GM21737 (cell line): ENCODE results near the gene CLIP3.
"Not testable (repeated sequence)": the region's sequence is repeated elsewhere in the genome, so short reads cannot be mapped to it uniquely, and the experiment has no call there.

Experiments used
- ATAC-seq: cut with Tn5 transposase; IDR thresholded peaks from one replicate; pipeline ENCODE4 v1.9.1; 2021; ENCODE audit warnings: mild to moderate bottlenecking, moderate library complexity; ENCODE audit not compliant: unreplicated experiment

Gene CLIP3, protein sequence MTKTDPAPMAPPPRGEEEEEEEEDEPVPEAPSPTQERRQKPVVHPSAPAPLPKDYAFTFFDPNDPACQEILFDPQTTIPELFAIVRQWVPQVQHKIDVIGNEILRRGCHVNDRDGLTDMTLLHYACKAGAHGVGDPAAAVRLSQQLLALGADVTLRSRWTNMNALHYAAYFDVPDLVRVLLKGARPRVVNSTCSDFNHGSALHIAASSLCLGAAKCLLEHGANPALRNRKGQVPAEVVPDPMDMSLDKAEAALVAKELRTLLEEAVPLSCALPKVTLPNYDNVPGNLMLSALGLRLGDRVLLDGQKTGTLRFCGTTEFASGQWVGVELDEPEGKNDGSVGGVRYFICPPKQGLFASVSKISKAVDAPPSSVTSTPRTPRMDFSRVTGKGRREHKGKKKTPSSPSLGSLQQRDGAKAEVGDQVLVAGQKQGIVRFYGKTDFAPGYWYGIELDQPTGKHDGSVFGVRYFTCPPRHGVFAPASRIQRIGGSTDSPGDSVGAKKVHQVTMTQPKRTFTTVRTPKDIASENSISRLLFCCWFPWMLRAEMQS

DNA sequence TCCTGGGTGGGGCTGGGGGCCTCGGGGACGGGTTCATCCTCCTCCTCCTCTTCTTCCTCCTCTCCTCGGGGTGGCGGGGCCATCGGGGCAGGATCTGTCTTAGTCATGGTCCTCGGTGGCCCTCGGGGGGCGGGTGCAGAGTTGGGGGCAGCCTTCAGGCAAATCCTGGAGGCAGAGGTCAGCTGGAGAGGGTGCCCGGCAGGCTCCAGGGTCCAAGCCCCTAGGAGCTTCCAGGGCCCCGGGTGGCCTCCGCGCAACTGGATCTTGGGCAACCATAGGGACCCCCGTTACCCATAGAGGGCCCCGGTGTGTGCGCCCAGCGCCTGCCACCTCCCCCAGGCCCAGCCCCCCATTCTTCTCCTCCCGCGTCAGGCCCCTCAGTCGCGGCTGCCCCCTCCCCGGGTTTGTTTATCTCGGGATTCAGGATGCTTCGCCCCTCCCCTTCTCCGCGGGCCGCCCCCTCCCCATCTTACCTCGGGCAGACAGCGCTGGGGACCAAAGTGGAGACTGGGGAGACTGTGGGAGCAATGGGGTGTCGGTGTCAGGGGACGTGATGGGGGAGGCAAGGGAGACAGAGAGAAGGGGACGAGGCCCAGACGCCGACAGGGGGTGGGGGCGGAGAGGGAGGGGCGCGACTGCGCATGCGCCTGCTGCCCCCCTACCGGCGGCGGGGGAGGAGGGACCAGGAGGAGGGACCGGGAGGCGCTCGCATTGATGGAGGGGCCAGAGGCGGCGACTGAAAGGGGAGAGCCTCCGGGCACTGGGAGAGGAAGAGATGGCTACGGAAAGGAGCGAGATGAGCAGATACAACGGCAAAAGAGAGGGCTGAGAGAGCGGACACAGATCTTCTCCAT is at the start of gene CLIP3:
Gene CLIP3 (minus strand): TSS at position 623 of the 854 bp plus-strand sequence. CDS start 516 bp downstream, at position 107.
- ATAC-seq = no peak

DNA sequence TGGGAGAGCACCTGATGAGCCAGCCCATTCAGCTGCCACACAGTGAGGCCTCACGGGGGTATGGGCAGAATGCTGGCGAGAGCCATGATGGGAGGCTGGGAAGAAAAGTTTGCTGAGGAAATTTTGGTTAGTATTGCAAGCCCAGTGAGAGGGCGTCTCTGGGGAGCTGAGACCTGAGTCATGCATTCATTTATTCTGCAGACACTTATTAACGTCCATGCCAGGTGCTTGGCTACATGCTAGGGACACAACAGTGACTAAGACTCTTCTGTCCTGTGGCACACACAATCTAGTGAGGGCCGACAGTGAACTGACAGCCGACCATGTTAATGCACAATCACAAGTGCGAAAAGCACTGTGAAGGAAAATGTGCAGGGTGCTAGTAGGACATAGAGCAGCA is 49.2 kb upstream of the CLIP3 start:
- no peak for ATAC-seq

GRCh38 chr19:36081385-36081784 is 48.7 kb upstream of the CLIP3 start:
- no peak for ATAC-seq

DNA sequence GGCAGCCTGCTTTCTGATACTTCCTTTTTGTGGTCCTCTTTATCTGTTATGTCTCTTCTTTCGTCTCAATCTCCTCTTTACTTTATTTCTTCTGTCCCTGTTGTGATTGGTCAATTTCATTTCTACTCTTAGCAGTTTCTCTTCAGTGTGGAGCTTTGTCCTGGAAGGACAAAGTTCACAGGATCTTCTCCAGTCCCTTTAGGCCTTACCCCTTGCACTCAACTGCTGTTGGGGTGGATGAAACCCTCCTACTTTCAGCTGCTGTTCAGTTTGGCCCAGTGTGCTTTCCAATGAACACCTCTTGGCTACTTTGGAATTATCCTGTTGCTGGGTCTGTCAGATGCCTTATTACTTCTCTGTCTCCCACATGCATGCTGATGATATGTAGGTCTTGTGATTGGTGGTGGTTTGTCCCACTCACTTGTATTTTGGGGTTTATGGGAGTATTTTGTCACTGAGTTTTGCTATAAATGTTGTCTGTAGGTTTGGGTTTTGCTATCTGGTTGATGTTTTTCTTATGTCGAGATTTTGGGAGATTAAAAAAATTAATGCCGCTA is 46.8 kb upstream of the CLIP3 start:
- ATAC-seq = no peak

DNA sequence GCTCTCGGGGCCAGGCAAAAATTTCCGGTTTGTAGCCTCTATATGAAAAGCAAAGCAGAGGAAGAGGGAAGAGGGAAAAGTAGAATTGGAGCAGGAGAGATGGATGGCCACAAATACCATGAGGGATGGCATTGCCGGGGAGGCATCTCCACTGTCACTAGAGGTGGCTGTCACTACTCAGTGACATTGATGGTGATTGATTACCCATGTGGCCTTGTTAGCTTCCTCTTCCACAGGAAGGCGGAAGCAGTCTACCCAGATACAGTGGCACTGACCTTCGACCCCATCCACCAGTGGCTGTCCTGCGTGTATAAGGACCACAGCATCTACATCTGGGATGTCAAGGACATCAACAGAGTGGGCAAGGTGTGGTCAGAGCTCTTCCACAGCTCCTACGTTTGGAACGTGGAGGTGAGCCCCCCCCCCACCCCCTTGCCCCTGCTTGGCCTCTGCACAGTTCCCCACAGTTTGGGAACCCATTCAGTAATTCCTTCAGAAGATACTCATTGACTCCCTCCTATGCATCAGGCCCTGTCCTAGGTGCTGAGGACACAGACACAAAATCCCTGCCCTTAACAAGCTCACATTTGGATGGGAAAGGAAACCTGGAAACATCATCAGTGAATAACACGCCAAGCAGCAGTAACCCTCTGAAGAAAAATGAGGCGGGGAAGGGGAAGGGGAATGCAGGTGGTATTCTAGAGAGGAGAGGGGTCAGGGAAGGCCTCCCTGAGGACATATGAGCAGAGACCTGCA is 40.6 kb upstream of the CLIP3 start:
- ATAC-seq = no peak

GRCh38 chr19:36072081-36072480 is 39.4 kb upstream of the CLIP3 start:
- no peak for ATAC-seq

GRCh38 chr19:36068810-36069499 is 36.3 kb upstream of the CLIP3 start:
- not testable (repeated sequence) for ATAC-seq

DNA sequence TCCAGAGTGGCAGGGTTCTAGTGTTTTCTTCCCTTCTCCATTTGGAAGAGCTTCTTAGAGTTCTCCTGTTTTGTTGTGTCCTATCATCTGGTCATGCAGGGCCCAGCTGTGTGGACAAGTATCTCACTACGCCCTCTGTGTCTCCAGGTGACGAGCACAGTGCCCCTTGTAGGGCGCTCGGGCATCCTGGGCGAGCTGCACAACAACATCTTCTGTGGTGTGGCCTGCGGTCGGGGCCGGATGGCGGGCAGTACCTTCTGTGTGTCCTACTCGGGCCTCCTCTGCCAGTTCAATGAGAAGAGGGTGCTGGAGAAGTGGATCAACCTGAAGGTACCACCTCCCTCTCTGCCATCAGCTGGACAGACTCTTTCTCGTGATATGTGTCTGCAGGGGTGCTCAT is 35.0 kb upstream of the CLIP3 start:
- ATAC-seq = no peak

DNA sequence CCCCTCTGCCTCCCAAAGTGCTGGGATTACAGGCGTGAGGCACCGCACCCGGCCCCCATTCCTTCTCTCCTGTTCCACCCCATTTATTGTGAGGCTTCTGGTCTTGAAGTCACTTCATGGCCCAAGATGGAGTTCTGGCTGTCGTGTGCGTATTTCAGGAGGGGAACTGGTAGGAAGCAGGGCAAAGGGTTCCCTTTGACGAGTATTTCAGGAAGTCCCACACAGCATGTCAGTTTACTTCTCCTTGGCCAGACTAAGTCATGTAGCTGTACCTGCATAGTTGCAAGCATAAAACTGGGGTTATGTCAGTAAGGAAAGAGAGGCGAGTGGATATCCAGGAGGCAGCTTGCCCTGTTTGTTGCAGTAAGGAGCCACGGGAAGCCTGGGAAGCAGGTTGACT is 32.2 kb upstream of the CLIP3 start:
- ATAC-seq = no peak

- ATAC-seq = no peak
Measured at GRCh38 chr19:36061367-36061766, 28.7 kb upstream of the CLIP3 start.

DNA sequence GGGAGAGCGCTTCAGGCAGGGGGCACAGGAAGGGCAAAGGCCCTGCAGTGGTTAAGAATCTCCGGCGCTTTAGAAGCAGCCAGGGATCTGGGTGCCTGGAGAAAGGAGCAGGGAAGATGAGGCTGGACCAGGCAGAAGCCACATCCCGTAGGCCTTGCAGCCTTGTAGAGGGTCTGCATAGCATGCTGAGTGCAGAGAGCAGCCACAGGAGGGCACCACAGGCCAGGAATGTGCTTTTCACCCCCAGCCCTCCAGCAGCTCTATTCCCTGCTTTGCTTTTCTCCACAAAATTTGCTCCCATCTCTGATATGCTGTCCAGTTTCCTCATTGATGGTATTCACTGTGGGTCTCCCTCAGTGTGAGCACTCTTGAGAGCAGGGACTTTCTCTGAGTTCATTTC is 27.8 kb upstream of the CLIP3 start:
- ATAC-seq = no peak

- ATAC-seq = no peak
Measured at GRCh38 chr19:36059180-36059910, 26.7 kb upstream of the CLIP3 start.

GRCh38 chr19:36058481-36059179 is 26.0 kb upstream of the CLIP3 start:
- no peak for ATAC-seq

DNA sequence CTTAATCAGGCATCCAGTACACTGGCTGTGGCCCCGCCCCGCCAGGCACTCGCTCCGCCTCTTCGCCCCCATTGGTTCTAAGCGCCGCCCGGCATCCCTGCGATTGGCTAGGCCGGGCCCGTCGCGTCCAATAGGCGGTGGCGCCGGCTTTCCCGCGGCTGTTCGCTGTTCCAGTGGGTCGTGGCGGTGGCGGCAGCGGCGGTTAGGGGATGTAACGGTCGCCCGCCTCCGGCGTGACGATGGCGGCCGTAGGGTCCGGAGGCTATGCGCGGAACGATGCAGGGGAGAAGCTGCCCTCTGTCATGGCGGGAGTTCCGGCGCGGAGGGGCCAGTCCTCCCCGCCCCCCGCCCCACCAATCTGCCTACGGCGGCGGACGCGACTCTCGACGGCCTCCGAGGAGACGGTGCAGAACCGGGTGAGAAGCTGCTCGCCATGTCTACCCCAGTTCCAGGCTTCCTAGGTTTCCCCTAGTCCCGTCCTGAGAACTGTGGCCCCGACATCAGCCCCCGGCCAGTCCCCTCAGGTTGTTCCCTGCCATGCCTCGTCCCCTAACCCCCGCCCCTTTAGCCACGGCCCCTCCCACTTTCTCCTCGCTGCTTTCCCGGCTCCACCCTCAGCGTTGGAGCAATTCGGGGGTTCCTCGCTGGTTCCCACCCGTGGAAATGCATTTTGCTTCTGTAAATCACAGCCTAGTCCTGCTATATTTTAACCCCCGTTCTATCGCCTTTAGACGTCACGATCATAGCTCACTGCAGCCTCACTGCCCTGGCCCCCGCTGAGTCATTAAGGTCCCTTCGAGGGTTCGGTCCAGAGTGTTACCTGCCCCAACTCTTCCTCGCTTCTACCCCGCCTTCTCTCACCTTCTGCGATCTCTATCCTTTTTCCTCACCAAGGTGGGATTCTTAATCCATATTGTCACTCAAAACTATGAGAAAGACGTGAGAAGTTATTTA is 22.3 kb upstream of the CLIP3 start, which contains the start of gene WDR62:
Gene WDR62 (plus strand): TSS at position 165 of the 954 bp plus-strand sequence. CDS start 75 bp downstream, at position 240.
- ATAC-seq = peak; percentile 63

DNA sequence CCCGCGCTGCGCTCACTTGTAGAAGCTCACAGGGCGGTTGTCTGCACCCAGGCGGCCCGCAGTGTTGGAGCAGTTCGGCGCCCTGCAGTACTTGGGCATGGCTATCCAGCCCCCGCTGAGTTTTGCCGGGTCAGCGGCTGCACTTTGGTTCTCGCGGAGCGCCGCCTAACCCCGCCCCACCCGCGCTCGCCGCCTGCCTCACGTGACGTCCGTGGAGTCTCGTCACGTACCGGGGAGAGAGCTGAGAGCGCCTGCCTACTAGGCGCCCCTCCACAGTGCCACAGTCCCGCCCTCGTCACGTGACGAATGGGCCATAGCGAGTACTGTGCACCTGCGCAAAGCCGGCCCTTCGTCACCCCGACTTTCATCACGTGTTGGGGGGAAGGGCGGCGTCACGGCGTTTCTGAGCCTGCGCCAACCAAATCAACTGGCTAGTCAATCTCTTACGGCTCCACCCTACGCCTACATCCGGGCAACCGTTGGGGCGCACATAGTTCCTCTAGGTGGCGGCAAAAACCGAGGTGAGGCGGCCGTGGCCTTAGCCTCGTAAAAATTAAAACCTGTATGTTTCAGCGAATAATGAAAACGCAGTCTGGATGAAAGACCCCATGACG is 21.6 kb upstream of the CLIP3 start, which contains the start of gene THAP8:
Gene THAP8 (minus strand): TSS at position 167 of the 614 bp plus-strand sequence. CDS start 68 bp downstream, at position 99.
- peak; percentile 77 for ATAC-seq

DNA sequence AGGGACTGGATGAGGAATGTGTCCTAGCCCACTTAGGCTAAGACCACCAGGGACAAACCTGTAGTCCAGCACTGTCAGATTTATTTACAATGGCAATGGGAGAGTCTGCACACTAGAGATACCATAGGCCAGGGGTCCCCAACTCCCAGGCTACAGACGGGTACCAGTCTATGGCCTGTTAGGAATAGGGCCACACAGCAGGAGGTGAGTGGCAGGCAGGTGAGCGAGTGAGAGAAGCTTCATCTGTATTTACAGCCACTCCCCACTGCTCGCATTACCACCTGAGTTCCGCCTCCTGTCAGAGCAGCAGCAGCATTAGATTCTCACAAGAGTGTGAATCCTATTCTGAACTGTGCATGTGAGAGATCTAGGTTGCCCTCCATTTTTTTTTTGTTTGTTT is 19.0 kb upstream of the CLIP3 start:
- ATAC-seq = no peak

- ATAC-seq = no peak
Measured at GRCh38 chr19:36051236-36051635, 18.6 kb upstream of the CLIP3 start.
